Skin epidermis (tissue), 12 donors: ENCODE measurements around the gene ERMAP.
"Not testable (repeated sequence)": the region's sequence is repeated elsewhere in the genome, so short reads cannot be mapped to it uniquely, and the experiment has no call there.

Experiments
- H3K27ac ChIP-seq, 21 experiments: fragments of 200-600 bp; sonication (generic) in 11 of 21; one replicate each; pipeline ENCODE4 v1.5.0; 2020; ENCODE audit warnings: mild to moderate bottlenecking in 3 of 21, inconsistent platforms in 2 of 21, moderate library complexity in 2 of 21
- H3K4me3 ChIP-seq, 7 experiments: fragments of 200-600 bp; sonication (generic) in 2 of 7; one replicate each; pipeline ENCODE4 v1.5.0; 2020; ENCODE audit warnings: inconsistent platforms in 2 of 7, mild to moderate bottlenecking in 2 of 7, moderate library complexity in 1 of 7

ERMAP gene

DNA sequence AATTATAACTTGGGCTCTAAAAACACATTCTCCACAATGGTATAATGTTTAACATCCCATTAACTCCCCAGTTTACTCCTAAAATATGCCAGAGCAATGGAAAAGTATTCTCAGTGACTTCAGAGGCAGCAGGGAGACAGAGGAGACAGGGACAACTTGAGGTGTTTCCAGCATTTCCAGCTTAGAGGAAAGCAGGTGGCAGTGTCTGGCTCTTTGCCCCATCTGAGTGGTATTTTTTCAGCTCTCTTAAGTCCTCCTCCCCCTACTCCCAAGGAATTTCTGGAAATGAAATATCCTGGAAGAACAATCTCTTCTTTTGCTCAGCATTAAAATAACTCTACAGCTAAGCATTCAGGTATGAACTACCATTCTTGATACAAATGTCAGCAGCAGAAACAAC lies 10.8 kb upstream of the ERMAP start:
- peak overlapping the region in 2 of 21 experiments; percentile 3 to 13 for H3K27ac ChIP-seq
- no peak overlapping the region for H3K4me3 ChIP-seq

GRCh38 chr1:42806593-42806992 lies 10.3 kb upstream of the ERMAP start:
- Histone ChIP-seq H3K27ac (peak overlapping the region in 2 of 21 experiments; percentile 3 to 13), H3K4me3 (no peak overlapping the region)

- H3K4me3 ChIP-seq, result no peak overlapping the region
These were observed 9.8 kb upstream of the ERMAP start for GRCh38 chr1:42807056-42807668.

DNA sequence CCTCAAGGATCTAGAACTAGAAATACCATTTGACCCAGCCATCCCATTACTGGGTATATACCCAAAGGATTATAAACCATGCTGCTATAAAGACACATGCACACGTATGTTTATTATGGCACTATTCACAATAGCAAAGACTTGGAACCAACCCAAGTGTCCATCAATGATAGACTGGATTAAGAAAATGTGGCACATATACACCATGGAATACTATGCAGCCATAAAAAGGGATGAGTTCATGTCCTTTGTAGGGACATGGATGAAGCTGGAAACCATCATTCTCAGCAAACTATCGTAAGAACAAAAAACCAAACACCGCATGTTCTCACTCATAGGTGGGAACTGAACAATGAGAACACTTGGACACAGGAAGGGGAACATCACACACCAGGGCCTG lies 2.1 kb upstream of the ERMAP start:
- H3K27ac ChIP-seq, H3K4me3 ChIP-seq: not testable (repeated sequence)

More at GRCh38 chr1:42807056-42807668, 9.8 kb upstream of the ERMAP start:
- peak overlapping the region in 1 of 21 experiments; percentile 32 for H3K27ac ChIP-seq

- Histone ChIP-seq H3K27ac (peak overlapping the region in 20 of 21 experiments; percentile 88 to 100 (median 98)), H3K4me3 (peak overlapping the region; percentile 48 to 70 (median 57))
These were observed 859 bp upstream of the ERMAP start for GRCh38 chr1:42815941-42816584.

GRCh38 chr1:42817440-42817767 lies 482 bp downstream of the ERMAP start:
- H3K27ac ChIP-seq, result peak overlapping the region in 20 of 21 experiments; percentile 88 to 100 (median 98)
- H3K4me3 ChIP-seq, result peak overlapping the region; percentile 48 to 70 (median 57)

DNA sequence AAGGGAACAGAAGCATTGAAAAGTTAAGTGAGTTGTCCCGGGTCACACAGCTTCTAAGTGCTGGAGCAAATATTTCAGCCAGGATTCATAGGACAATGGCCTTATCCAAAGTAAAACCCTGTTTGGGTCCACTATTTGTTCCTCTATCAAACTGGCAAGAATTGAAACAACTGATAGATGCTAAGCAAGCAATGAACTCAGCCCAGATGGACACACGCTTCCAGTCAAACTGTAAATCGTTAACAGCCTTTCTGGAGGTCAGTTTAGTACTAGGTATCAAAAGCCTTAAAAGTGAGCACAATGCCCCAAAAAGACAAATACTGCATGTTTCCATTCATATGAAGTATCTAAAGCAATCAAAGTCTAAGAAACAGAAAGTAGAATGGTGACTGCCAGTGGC lies 1.1 kb downstream of the ERMAP start:
- Histone ChIP-seq H3K4me3 (no peak overlapping the region), H3K27ac (no peak overlapping the region)

- peak overlapping the region in 1 of 21 experiments; percentile 1 for H3K27ac ChIP-seq
- no peak overlapping the region for H3K4me3 ChIP-seq
These were observed 3.9 kb downstream of the ERMAP start for GRCh38 chr1:42820813-42821212.

- Histone ChIP-seq H3K27ac (no peak overlapping the region), H3K4me3 (no peak overlapping the region)
These were observed 4.8 kb downstream of the ERMAP start for GRCh38 chr1:42821690-42822089.

GRCh38 chr1:42822800-42823392 lies 6.0 kb downstream of the ERMAP start:
- no peak overlapping the region for H3K4me3 ChIP-seq
- no peak overlapping the region for H3K27ac ChIP-seq

DNA sequence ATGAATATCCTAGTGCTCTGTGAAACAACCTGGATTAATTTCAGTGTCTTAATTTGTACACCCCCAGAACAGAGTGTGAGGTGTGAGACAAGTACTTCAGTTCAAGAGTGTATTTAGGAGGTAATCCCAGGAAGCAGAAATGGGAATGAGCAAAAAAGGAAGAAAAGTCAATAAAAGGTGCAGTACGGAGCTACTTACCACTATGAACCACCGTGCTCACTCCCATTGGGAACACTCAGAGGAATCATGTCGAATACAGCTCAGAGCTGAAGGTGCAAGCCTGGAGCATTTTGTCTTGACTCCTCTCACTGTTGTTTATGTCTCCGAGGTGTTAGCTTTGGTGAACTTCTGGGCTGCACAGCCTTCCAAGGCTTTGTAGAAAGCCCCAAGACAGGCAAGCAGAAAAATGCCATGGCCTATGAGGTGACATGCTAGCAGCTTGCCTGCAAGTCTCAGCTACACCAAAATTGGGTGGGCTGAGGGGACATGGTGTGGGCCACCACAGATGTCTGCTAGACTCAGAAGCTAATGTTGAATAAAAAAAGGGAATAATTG lies 7.6 kb downstream of the ERMAP start:
- Histone ChIP-seq H3K27ac (no peak overlapping the region), H3K4me3 (no peak overlapping the region)

GRCh38 chr1:42825036-42825851 lies 8.3 kb downstream of the ERMAP start:
- H3K27ac ChIP-seq, result no peak overlapping the region
- H3K4me3 ChIP-seq, result no peak overlapping the region

- Histone ChIP-seq H3K27ac (no peak overlapping the region), H3K4me3 (no peak overlapping the region)
These were observed 13.7 kb downstream of the ERMAP start for GRCh38 chr1:42830631-42831030.

DNA sequence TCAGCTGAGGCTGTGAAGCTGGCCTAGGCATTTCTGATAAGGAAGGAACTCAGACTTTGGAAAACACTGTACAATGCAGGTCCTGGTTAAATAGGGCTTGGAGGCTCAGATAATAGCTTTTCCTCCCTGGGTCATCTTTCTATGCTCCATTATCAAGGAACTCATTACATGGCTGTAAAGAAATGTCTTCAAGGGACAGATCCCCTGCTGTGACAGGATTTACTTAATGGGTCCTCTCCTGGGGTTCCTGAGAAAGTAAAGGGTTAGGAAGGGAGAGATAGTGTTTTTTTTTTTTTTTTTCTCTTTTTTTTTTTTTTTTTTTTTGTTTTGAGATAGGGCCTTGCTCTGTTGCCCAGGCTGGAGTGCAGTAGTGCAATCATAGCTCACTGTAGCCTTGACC lies 14.4 kb downstream of the ERMAP start:
- Histone ChIP-seq H3K4me3 (no peak overlapping the region), H3K27ac (no peak overlapping the region)

GRCh38 chr1:42832641-42833240 lies 15.8 kb downstream of the ERMAP start:
- Histone ChIP-seq H3K27ac (no peak overlapping the region), H3K4me3 (no peak overlapping the region)

GRCh38 chr1:42833981-42834380 lies 17.1 kb downstream of the ERMAP start:
- Histone ChIP-seq H3K27ac (no peak overlapping the region), H3K4me3 (no peak overlapping the region)

- Histone ChIP-seq H3K4me3 (no peak overlapping the region), H3K27ac (no peak overlapping the region)
These were observed 17.9 kb downstream of the ERMAP start for GRCh38 chr1:42834803-42835202.

GRCh38 chr1:42835422-42835821 lies 18.5 kb downstream of the ERMAP start:
- H3K27ac ChIP-seq, result no peak overlapping the region
- no peak overlapping the region for H3K4me3 ChIP-seq

DNA sequence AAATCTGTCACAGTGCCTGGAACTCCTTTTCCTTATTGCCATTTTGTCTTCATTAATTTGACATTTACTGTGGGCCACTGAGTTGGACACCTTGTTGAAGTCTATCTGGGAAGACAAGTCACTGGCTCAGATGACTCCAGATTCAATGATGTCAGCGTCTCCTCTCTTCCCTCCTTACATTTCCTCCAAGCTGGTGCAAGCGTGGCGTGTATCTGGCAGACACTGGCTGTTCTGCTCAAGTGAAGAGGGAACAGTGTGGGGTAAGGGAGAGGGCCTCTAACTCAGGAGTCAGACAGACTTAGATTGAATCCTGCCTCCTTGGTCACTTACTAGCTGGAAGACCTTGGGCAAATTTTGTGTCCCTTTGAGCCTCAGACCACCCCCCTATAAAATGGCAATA lies 20.8 kb downstream of the ERMAP start:
- no peak overlapping the region for H3K4me3 ChIP-seq
- peak overlapping the region in 1 of 21 experiments; percentile 52 for H3K27ac ChIP-seq
